GM21423 (cell line): ENCODE results near the gene RYR1.

Experiments
- ATAC-seq: cut with Tn5 transposase; IDR thresholded peaks from one replicate; pipeline ENCODE4 v1.9.1; 2021; ENCODE audit warnings: mild to moderate bottlenecking, moderate library complexity; ENCODE audit not compliant: unreplicated experiment

Gene RYR1

GRCh38 chr19:38433268-38433733, at the start of gene RYR1:
Gene RYR1 (plus strand): TSS chr19:38433691. CDS start chr19:38433830, 139 bp downstream.
- no peak for ATAC-seq

GRCh38 chr19:38383743-38384142, 49.7 kb upstream of the RYR1 start:
- no peak for ATAC-seq

GRCh38 chr19:38384209-38385027, 49.1 kb upstream of the RYR1 start:
- no peak for ATAC-seq

GRCh38 chr19:38385057-38385803, 48.3 kb upstream of the RYR1 start:
- ATAC-seq, result no peak

GRCh38 chr19:38385804-38386257, 47.7 kb upstream of the RYR1 start:
- no peak for ATAC-seq

GRCh38 chr19:38386300-38386970, 47.1 kb upstream of the RYR1 start:
- ATAC-seq, result no peak

- ATAC-seq, result no peak
These were observed 46.4 kb upstream of the RYR1 start for GRCh38 chr19:38386971-38387549.

GRCh38 chr19:38387550-38388348, 45.7 kb upstream of the RYR1 start, which contains the start of gene GGN:
Gene GGN (minus strand): TSS chr19:38388034. CDS start chr19:38387261, 773 bp downstream.
- no peak for ATAC-seq

- no peak for ATAC-seq
These were observed 45.0 kb upstream of the RYR1 start, which contains the start of gene SPRED3 for GRCh38 chr19:38388349-38389100. Gene SPRED3 (plus strand): TSS chr19:38388697. CDS start chr19:38390303, 1,606 bp downstream.

GRCh38 chr19:38389101-38389925, 44.2 kb upstream of the RYR1 start:
- no peak for ATAC-seq

GRCh38 chr19:38389957-38390924, 43.2 kb upstream of the RYR1 start:
- no peak for ATAC-seq

GRCh38 chr19:38391911-38392464, 41.5 kb upstream of the RYR1 start:
- no peak for ATAC-seq

GRCh38 chr19:38392707-38393308, 40.7 kb upstream of the RYR1 start:
- no peak for ATAC-seq

- no peak for ATAC-seq
These were observed 39.0 kb upstream of the RYR1 start for GRCh38 chr19:38394488-38394887.

- no peak for ATAC-seq
These were observed 37.9 kb upstream of the RYR1 start for GRCh38 chr19:38395381-38396114.

- no peak for ATAC-seq
These were observed 34.4 kb upstream of the RYR1 start for GRCh38 chr19:38399081-38399480.
